Fibroblast of upper back skin (primary cell): ENCODE data around the gene TSSC4.

Experiments
- DNase-seq: peaks from one replicate; pipeline ENCODE4 v3.0.0-alpha.2; 2013

TSSC4 gene

DNA sequence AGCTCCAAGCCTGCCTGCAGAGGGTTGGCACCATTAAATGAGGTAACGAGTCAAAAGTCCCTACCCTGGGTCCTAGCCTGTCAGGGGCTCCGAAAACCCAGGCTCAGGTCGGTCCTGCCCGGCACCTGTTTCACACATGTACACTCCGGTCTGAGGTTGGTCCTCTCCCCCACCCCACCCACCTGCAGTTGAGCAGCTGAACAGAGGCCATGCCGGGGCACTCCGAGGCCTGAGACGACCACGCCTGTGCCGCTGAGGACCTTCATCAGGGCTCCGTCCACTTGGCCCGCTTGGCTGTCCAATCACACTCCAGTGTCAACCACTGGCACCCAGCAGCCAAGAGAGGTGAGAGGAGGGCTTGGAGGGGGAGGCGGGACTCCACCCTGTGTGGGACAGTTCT is 1.6 kb downstream of the TSSC4 start:
- no peak for DNase-seq

GRCh38 chr11:2402890-2403645 is 2.5 kb downstream of the TSSC4 start:
- DNase-seq = no peak

- no peak for DNase-seq
Observed at GRCh38 chr11:2404735-2405196, 4.2 kb downstream of the TSSC4 start.

GRCh38 chr11:2406451-2406850 is 5.9 kb downstream of the TSSC4 start:
- DNase-seq = no peak

GRCh38 chr11:2406878-2407410 is 6.4 kb downstream of the TSSC4 start:
- DNase-seq = no peak

- no peak for DNase-seq
Observed at GRCh38 chr11:2408671-2409070, 8.1 kb downstream of the TSSC4 start.

GRCh38 chr11:2409126-2409525 is 8.6 kb downstream of the TSSC4 start:
- no peak for DNase-seq

GRCh38 chr11:2409611-2410468 is 9.3 kb downstream of the TSSC4 start:
- DNase-seq = no peak

DNA sequence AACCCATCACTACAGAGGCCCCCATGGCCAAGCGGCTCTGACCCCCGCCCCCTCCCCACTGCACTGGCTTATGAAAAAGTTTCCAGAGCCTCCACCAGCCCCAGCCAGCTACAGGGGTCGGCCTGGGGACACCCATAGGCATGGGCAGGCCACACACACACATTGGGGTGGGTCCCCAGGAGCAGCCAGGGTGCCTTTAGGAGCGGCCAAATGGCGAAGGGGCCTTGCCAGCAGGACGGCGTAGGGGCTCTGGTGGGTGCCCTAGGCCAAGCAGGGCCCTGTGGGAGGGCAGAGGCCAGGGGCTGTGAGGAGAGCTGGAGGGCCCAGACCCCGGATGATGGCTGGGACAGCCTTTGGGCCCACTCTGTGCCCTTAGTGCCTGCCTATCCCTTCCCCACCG is 10.1 kb downstream of the TSSC4 start:
- no peak for DNase-seq

DNA sequence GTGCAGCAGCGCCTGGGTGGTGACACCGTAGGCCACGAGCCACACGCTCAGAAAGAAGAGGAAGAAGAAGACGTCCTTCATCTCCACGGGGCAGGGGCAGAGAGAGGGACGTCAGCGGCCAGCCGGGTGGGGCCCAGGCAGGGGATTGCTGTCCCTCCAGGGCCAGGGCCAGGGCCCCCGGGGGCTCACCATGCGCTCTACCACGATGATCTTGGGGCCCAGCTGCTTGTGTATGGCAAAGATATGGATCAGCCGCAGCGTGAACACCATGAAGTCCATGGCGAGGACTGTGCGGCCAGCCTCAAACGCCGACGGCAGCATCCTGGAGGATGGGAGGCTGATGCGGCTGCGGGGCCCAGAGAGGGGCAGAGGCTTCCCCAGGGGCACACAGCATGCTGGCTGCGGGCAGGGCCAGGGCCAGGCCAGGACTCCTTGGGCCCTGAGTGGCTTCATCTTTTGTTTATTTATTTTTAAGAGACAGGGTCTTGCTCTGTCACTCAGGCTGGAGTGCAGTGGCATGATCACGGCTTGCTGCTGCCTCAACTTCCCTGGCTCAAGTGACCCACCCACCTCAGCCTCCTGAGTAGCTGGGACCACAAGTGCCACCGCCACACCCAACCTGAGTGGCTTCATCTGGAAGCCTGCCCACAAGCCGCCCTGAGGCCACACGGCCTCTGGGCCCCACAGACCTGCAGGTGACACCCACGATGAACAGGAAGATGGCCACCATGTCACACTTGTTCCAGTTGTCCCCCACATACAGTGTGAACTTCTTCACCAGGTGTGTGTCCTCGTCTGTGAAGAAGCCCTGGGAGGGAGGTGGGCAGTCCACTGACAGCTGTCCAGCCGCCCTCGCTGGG is 11.1 kb downstream of the TSSC4 start:
- DNase-seq = no peak

DNA sequence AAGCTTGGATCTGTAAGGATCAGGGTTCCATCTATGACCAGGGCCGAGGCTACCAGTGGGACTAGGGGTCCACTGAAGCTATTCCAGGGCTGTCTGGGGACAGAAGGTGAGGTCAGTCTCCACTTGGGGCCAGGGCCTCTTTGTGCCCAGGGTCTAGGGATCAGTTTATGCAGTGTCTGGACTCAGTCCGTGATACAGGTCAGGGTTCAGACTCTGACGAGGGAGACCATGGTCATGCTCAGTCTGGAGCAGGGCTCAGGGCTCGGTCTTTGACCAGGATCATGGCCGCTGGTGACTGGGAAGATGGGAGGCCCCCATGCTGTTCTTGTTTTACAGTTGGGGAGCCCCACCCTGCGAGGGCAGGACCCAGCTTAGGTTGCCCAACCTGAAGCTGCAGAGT is 11.8 kb downstream of the TSSC4 start:
- DNase-seq = no peak

DNA sequence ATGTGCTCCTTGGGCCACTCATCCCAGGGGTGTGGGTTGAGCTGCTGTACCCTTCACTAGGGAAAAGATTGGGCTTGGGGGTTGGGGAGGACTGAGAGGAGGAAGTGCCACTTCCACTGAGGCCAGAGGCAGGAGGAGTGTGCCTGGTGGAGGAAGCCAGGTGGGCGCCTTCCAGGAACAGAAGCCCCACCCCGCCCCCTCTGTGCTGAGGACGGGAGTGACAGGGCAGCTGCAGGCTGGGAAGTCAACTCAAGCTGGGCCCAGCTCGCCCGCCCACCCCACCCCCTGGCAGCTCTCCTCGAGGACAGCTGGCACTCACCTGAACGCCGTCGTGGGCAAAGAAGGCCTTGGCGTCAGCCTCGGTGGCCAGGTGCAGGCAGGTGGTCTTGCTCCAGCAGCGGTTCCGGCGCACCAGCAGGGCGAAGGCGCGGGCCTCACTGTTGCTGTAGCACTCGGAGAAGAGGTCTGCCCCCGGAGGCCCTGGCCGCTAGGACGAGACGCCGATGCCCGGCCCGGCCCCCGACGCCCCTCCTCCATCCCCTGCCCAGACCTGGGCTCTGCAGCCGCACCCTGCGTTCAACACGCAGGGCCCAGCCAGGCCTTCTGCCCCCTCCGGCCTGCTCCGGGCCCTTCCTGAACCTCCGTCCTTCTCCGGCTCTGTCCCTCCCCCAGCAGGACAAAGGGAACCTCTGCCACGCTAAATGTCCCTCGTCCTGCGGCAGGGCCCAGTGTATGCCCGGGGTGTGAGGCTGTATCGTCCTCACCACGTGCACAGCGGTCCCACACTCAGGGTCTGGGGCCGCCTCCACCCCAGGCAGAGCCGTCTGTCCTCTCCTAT is 13.4 kb downstream of the TSSC4 start:
- no peak for DNase-seq

- DNase-seq = no peak
Observed at GRCh38 chr11:2414616-2415015, 14.1 kb downstream of the TSSC4 start.

DNA sequence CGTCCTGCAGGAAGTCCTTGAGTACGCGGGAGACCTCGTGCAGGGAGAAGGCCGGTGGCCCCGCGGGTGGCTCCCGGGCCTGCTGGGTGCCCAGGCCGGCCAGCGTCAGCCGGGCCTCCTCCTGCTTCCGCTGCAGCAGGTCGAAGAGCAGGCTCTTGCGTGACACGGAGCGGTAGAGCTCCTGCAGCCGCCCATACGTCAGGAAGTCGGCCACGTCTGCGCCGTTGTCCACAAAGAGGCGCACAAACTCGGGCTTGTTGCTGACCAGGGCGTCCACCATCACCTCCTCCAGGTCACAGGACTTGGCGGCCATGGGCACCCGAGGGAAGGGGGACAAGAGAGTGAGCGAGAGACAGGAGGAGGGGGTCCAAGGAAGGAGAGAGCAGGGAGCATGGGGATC is 14.6 kb downstream of the TSSC4 start:
- no peak for DNase-seq

DNA sequence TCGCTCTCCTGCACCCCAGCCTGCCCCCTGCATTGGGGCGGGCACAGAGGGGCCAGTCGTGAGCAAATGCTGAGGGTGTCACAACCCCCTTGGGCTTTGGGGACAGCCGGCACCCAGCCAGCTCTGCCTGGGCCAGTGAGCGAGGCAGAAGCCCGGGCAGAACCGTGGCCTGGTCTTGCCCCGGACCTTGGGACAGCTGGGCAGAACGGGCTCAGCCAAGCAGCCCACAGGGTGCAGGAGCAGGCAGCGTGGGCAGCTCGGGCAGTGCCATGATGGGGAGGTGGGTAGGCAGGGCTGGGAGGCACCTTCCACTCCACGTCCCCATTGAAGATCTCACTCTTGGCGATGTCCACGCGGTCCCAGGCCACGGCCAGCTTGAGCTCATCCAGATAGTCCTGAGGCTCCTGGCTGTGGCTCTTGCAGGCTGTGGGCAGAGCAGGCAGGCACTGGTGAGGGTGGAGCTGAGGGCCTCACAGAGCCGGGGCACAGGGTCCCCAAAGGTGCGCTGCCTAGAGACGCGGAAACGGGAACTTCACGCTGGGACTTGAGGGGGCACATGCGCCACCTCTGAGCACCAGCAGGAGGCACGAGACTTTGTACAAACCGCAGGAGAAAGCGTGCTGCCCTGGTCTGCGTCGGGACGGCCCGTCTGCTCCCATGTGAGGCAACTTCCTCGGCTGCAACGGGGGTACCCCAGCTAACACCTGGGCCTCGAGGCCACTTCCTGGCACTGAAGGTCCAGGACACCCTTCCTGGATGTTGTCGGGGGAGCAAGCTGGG is 15.2 kb downstream of the TSSC4 start:
- no peak for DNase-seq

DNA sequence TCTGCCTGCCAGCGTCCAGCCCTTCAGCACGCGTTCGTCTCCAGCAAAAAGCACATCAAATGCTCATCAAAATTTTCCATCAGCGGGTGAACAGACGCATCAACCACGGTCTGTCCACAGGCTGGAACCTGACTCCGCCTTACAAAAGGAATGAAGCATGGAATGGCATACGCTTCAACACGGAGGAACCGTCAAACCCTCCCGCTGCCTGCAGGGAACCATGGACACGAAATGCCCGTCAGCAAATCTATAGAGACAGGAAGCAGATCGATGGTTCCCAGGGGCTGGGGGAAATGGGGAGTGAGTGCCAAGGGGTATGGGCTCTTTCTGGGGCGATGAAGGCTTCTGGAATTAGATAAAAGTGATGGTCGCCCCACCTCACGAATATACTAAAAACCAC is 16.2 kb downstream of the TSSC4 start:
- no peak for DNase-seq

DNA sequence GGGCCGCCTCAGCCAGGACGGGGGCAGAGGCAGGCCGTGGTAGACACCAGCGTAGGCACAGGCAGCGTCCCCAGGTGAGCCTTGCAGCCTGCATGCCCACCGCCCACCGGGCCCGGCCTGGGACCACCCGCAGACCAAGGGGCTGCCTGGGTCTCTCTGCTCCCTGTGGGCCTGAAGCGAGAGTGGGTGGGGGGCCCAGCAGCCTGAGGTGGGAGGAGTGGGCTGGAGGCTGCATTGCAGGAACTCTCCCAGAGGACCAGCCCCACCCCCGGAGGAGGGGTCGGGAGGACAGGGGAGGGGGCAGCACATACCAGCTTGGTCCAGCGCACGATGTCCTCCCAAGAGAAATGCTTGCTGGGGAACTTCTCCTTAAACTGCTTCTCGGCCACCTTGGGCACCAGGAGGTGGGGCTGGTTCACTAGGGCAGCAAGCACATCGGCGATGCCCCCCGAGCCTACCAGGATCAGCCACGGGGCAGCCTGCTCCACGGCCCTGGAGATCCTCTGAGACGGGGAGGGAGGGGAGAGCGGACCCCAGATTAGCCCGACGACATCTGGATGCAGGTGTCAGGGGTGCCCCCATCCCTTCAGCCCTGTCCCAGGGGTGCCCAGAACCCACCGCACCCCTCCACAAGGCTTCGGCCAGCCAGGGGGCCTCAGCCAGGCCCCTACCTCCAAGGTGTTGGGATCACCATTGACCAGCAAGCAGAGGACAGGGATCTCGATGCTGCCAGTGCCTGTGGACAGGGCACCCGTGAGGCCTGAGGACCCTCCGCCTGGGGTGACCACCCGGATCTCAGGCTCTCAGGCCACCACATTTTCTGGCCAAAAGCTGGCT is 17.5 kb downstream of the TSSC4 start:
- no peak for DNase-seq

GRCh38 chr11:2418693-2419360 is 18.3 kb downstream of the TSSC4 start:
- no peak for DNase-seq

DNA sequence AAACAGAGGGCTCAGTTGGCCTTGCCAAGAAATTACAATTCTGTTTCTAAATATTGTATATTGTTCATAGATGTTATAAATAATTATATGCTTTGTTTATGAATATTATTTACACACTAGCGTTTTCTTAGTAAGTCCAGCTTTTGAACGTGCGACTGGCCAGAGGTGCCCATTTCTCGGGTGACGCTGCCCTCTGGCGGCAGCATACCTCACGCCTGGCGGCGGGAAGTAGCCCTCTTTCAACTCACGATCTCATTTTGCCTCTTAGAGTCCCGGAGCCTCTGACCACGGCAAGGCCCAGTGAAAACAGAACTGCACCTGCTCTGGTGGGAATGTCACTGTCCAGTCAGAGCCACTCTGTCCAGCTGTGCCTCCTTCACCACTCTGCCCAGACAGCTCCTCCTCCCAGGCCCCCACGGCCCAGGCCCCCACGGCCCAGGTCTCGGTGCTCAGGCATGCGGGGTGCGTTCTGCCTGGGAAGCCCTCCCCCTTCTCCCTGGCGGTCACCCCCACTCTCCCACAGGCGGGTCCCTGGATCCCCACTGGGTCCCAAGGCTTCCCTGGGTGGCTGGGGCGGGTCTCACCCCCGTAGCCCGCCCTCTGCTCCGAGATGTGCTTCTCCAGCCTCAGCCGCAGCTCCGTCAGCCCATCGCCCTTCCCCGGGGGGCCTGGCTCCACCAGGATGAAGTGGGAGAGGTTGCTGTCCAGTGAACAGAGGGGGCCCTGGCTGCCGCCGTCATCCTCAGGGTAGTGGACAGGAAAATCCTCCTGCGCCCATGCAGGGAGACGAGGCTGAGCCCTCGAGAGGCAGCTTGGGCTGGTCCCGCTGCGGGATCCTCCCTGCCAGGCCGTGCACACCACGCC is 19.3 kb downstream of the TSSC4 start:
- DNase-seq = peak; percentile 64
